A673 (cell line): Measurements from ENCODE around the gene UNK. TPM values are rescaled to one million over a fixed set of nuclear protein-coding genes. Genes with fewer than 3 reads are reported as not detected.

Experiments
- BruUV-seq: library from RNA; stranded (reverse); fragments of 400-500 nt; replicated peaks from 2 replicates; lab custom pipeline; 2021; lab: Mats Ljungman, UMichigan
- CTCF ChIA-PET: fragments of 300-600 bp; sonication (Branson Sonifier 250); formaldehyde crosslinking; loops from one replicate; lab custom pipeline; 2022; ENCODE audit warnings: antibody characterized with exemption; lab: Charles Lee
- POLR2A ChIA-PET: fragments of 300-600 bp; sonication (Branson Sonifier 250); formaldehyde crosslinking; loops from one replicate; lab custom pipeline; 2022; ENCODE audit warnings: antibody characterized with exemption; ENCODE audit not compliant: low non-redundant PET; lab: Charles Lee
- DNase-seq: peaks from one replicate; pipeline ENCODE4 v3.0.0-alpha.2; 2015; ENCODE audit warnings: low spot score
- H3K27ac ChIP-seq: fragments of 200-600 bp; sonication (generic); 2 replicates; pipeline ENCODE4 v1.5.1; 2016; ENCODE audit warnings: mixed run types, low read depth, mild to moderate bottlenecking, mixed read lengths, antibody characterized with exemption, low read length; ENCODE audit not compliant: poor library complexity, severe bottlenecking
- H3K27me3 ChIP-seq: fragments of 200-600 bp; sonication (generic); replicated peaks from 2 replicates; pipeline ENCODE4 v1.6.1; 2017; ENCODE audit warnings: mixed run types, low read depth, mild to moderate bottlenecking, mixed read lengths, antibody characterized with exemption, low read length; ENCODE audit not compliant: insufficient read depth, poor library complexity
- H3K36me3 ChIP-seq: fragments of 200-600 bp; sonication (generic); 2 replicates; pipeline ENCODE4 v1.6.1; 2016; ENCODE audit warnings: mixed run types, mild to moderate bottlenecking, mixed read lengths, antibody characterized with exemption, low read length; ENCODE audit not compliant: insufficient read depth, poor library complexity, severe bottlenecking
- H3K4me1 ChIP-seq: fragments of 200-600 bp; sonication (generic); 2 replicates; pipeline ENCODE4 v1.6.1; 2017; ENCODE audit warnings: mixed run types, mild to moderate bottlenecking, mixed read lengths, antibody characterized with exemption, low read length; ENCODE audit not compliant: insufficient read depth, poor library complexity, severe bottlenecking
- H3K4me3 ChIP-seq: fragments of 200-600 bp; sonication (generic); 2 replicates; pipeline ENCODE4 v1.5.1; 2016; ENCODE audit warnings: low read depth, mixed run types, mild to moderate bottlenecking, mixed read lengths, low read length; ENCODE audit not compliant: poor library complexity, severe bottlenecking
- H3K9me3 ChIP-seq: fragments of 200-600 bp; sonication (generic); 2 replicates; pipeline ENCODE4 v1.6.1; 2016; ENCODE audit warnings: mixed run types, low read depth, mild to moderate bottlenecking, mixed read lengths, antibody characterized with exemption, low read length; ENCODE audit not compliant: poor library complexity, severe bottlenecking
- CTCF ChIP-seq: fragments of 300-800, 200-600 bp; sonication (generic); conservative IDR thresholded peaks from 2 replicates; pipeline ENCODE4 v1.5.1; 2017; ENCODE audit warnings: low read depth, mild to moderate bottlenecking, antibody characterized with exemption, low read length, moderate library complexity, mixed read lengths
- EZH2 ChIP-seq: fragments of 200-600 bp; sonication (generic); IDR thresholded peaks from 2 replicates; pipeline ENCODE4 v1.6.1; 2017; ENCODE audit warnings: borderline replicate concordance, low read depth, mild to moderate bottlenecking, mixed read lengths, antibody characterized with exemption, low read length; ENCODE audit not compliant: poor library complexity, severe bottlenecking
- intact Hi-C: fragments of 100-400 bp; cut with micrococcal nuclease; formaldehyde crosslinking; loops from one replicate; pipeline ENCODE4 v1.10.0; 2022; ENCODE audit not compliant: unreplicated experiment
- total RNA-seq: library from RNA; stranded (reverse); gene quantifications from 2 replicates; pipeline ENCODE4 v1.2.3, GENCODE V29; 2021

Gene UNK
- total RNA-seq, 1 experiment from 2014 or later, result 53.2 TPM

- no peaks in the 10 kb centered on the region for H3K4me1 ChIP-seq
- TF ChIP-seq EZH2 (no peak), CTCF (peak; percentile 88)
- H3K27me3 ChIP-seq, result no peaks in the 10 kb centered on the region
- POLR2A ChIA-PET, result no interaction called here
- peaks cover 44% of the 10 kb centered on the region for H3K36me3 ChIP-seq
- DNase-seq, result peak; percentile 53
- no peak overlapping the region for H3K4me3 ChIP-seq
- H3K9me3 ChIP-seq, result no peaks in the 10 kb centered on the region
- BruUV-seq, result no TSS peak
- no peak overlapping the region for H3K27ac ChIP-seq
- intact Hi-C loops, result no loop called here
- CTCF ChIA-PET, result interaction anchor here (0.7 to 1.0 kb wide), 3 partner anchors 48 to 431 kb away, joined by 4 to 5 read pairs (median 4); partner anchors contain the start of gene TRIM65
Measured at GRCh38 chr17:75848523-75849278, 64.1 kb downstream of the UNK start.

DNA sequence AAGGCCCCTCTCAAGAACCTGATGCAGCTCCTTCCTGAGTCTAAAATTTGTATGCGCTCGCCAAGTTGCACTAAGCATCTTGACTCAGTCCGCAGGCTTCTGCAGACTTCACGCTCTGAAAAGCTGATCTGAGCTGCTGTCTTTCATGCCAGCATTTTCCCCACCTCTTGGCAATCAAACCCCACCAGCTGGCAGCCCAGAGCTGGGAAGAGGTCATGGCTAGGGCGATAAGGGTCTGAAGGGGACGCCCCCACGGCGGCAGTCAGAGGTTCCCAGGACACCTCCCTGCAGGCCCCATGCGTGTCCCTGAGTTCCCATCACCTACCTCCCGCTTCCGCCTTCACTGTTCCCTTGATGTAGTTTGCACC is 64.7 kb downstream of the UNK start:
- no peak for TF ChIP-seq EZH2
- TF ChIP-seq CTCF, result no peak
- Histone ChIP-seq H3K27me3 (no peaks in the 10 kb centered on the region), H3K4me3 (no peak overlapping the region), H3K27ac (no peak overlapping the region), H3K36me3 (peaks cover 44% of the 10 kb centered on the region), H3K4me1 (peaks cover 4% of the 10 kb centered on the region), H3K9me3 (no peaks in the 10 kb centered on the region)
- DNase-seq, result no peak
- intact Hi-C loops, result no loop called here
- CTCF ChIA-PET, result no interaction called here
- no TSS peak for BruUV-seq
- POLR2A ChIA-PET, result no interaction called here

- H3K27me3 ChIP-seq, result no peaks in the 10 kb centered on the region
- ChIA-PET CTCF (no interaction called here), POLR2A (no interaction called here)
- H3K9me3 ChIP-seq, result no peaks in the 10 kb centered on the region
- peaks cover 7% of the 10 kb centered on the region for H3K4me1 ChIP-seq
- no TSS peak for BruUV-seq
- no peak overlapping the region for H3K27ac ChIP-seq
- TF ChIP-seq EZH2, result no peak
- TF ChIP-seq CTCF, result no peak
- H3K4me3 ChIP-seq, result no peak overlapping the region
- intact Hi-C loops, result no loop called here
- DNase-seq, result no peak
- H3K36me3 ChIP-seq, result peaks cover 44% of the 10 kb centered on the region
Measured at GRCh38 chr17:75849724-75850123, 65.1 kb downstream of the UNK start.
